Fibroblast of skin of left quadriceps (primary cell): ENCODE data around the gene NUAK1.

Experiments used
- DNase-seq, 2 experiments: peaks; one replicate each; pipeline ENCODE4 v3.0.0-alpha.2; 2013; ENCODE audit warnings: low read depth in 2 of 2

NUAK1 gene

GRCh38 chr12:106131676-106132075 lies 7.1 kb downstream of the NUAK1 start:
- DNase-seq, result peak; percentile 65 to 70

GRCh38 chr12:106130474-106131113 lies 8.2 kb downstream of the NUAK1 start:
- no peak for DNase-seq

- DNase-seq, result no peak
Observed at GRCh38 chr12:106128585-106129328, 10.0 kb downstream of the NUAK1 start.

- DNase-seq, result no peak
Observed at GRCh38 chr12:106127338-106128126, 11.2 kb downstream of the NUAK1 start.

- DNase-seq, result no peak
Observed at GRCh38 chr12:106126441-106127337, 12.1 kb downstream of the NUAK1 start.

- no peak for DNase-seq
Observed at GRCh38 chr12:106125351-106126095, 13.2 kb downstream of the NUAK1 start.

GRCh38 chr12:106123551-106124081 lies 15.1 kb downstream of the NUAK1 start:
- peak in 1 of 2 experiments; percentile 49 for DNase-seq

GRCh38 chr12:106123110-106123509 lies 15.6 kb downstream of the NUAK1 start:
- DNase-seq, result no peak

- DNase-seq, result no peak
Observed at GRCh38 chr12:106122004-106122403, 16.8 kb downstream of the NUAK1 start.

GRCh38 chr12:106120519-106121105 lies 18.1 kb downstream of the NUAK1 start:
- no peak for DNase-seq

- DNase-seq, result no peak
Observed at GRCh38 chr12:106119301-106119700, 19.5 kb downstream of the NUAK1 start.

- peak; percentile 85 to 88 for DNase-seq
Observed at GRCh38 chr12:106118381-106119130, 20.2 kb downstream of the NUAK1 start.

- no peak for DNase-seq
Observed at GRCh38 chr12:106115440-106115839, 23.3 kb downstream of the NUAK1 start.

GRCh38 chr12:106114447-106115068 lies 24.2 kb downstream of the NUAK1 start:
- no peak for DNase-seq

GRCh38 chr12:106113824-106114446 lies 24.8 kb downstream of the NUAK1 start:
- no peak for DNase-seq

GRCh38 chr12:106113446-106113823 lies 25.3 kb downstream of the NUAK1 start:
- no peak for DNase-seq

GRCh38 chr12:106113042-106113441 lies 25.7 kb downstream of the NUAK1 start:
- DNase-seq, result no peak

- DNase-seq, result no peak
Observed at GRCh38 chr12:106112145-106112821, 26.5 kb downstream of the NUAK1 start.
